RWPE1 (cell line): ENCODE results near the gene PRR36.

Experiments
- CTCF ChIA-PET: fragments of 350-600 bp; sonication (Branson Sonifier 250); formaldehyde crosslinking; extraction: SDS; loops from one replicate; lab custom pipeline; 2021; lab: Yijun Ruan, JAX
- POLR2A ChIA-PET: fragments of 400-600 bp; formaldehyde crosslinking; extraction: SDS; loops from one replicate; lab custom pipeline; 2020; ENCODE audit warnings: antibody characterized with exemption; ENCODE audit not compliant: low non-redundant PET; lab: Yijun Ruan, JAX
- DNase-seq: peaks from one replicate; pipeline ENCODE4 v3.0.0; 2012; ENCODE audit warnings: low spot score
- H3K27ac ChIP-seq: fragments of 450-650 bp; 2 replicates; pipeline ENCODE4 v1.5.1; 2017
- CTCF ChIP-seq: fragments of 450-650 bp; conservative IDR thresholded peaks from 2 replicates; pipeline ENCODE4 v1.5.1; 2017; ENCODE audit warnings: low read depth, mild to moderate bottlenecking

Gene PRR36

GRCh38 chr19:7904074-7905020, 30.2 kb upstream of the PRR36 start:
- H3K27ac ChIP-seq = peak overlapping the region; percentile 95
- TF ChIP-seq CTCF = no peak
- ChIA-PET CTCF (interaction anchor here (0.6 kb wide), 1 partner anchor 17 kb away, joined by 6 read pairs; no protein-coding TSS in a partner anchor), POLR2A (interaction anchor here (1.2 to 1.6 kb wide), 3 partner anchors 12 to 39 kb away, joined by 3 to 6 read pairs (median 4); partner anchors contain the start of gene TIMM44)
- DNase-seq = peak; percentile 45

- ChIA-PET POLR2A (interaction anchor here (0.5 to 1.6 kb wide), 4 partner anchors 10 to 40 kb away, joined by 3 to 6 read pairs (median 4); partner anchors contain the start of gene TIMM44), CTCF (interaction anchor here (0.6 kb wide), 1 partner anchor 16 kb away, joined by 6 read pairs; no protein-coding TSS in a partner anchor)
- TF ChIP-seq CTCF = peak; percentile 91
- DNase-seq = peak; percentile 98
- peak within 1 kb of the TSS; percentile 95 for H3K27ac ChIP-seq
These were observed 29.3 kb upstream of the PRR36 start, which contains the start of gene MAP2K7 for GRCh38 chr19:7903244-7904073. Gene MAP2K7 (plus strand): TSS chr19:7903877. CDS start chr19:7903945, 68 bp downstream.

- no peak for DNase-seq
- peak overlapping the region; percentile 95 for H3K27ac ChIP-seq
- POLR2A ChIA-PET = interaction anchor here (0.5 to 1.6 kb wide), 5 partner anchors 10 to 41 kb away, joined by 3 to 6 read pairs (median 3); partner anchors contain the start of gene TIMM44
- CTCF ChIA-PET = no interaction called here
- no peak for TF ChIP-seq CTCF
These were observed 28.6 kb upstream of the PRR36 start for GRCh38 chr19:7902796-7903243.

GRCh38 chr19:7901337-7901736, 27.1 kb upstream of the PRR36 start:
- ChIA-PET CTCF (interaction anchor here (0.6 to 1.7 kb wide), 2 partner anchors 10 to 32 kb away, joined by 5 read pairs; no protein-coding TSS in a partner anchor), POLR2A (interaction anchor here (1.0 kb wide), 1 partner anchor 10 kb away, joined by 4 read pairs; no protein-coding TSS in a partner anchor)
- peak overlapping the region; percentile 95 for H3K27ac ChIP-seq
- TF ChIP-seq CTCF = no peak
- no peak for DNase-seq

- DNase-seq = no peak
- ChIA-PET CTCF (interaction anchor here (0.9 to 1.7 kb wide), 2 partner anchors 32 to 43 kb away, joined by 3 to 5 read pairs; partner anchors contain the start of gene TIMM44), POLR2A (interaction anchor here (1.0 kb wide), 1 partner anchor 11 kb away, joined by 4 read pairs; no protein-coding TSS in a partner anchor)
- peak overlapping the region; percentile 95 for H3K27ac ChIP-seq
- no peak for TF ChIP-seq CTCF
These were observed 26.7 kb upstream of the PRR36 start for GRCh38 chr19:7900931-7901330.
